Liver (tissue), 9 donors: ENCODE measurements around the gene PCDH10. TPM values are rescaled to one million over a fixed set of nuclear protein-coding genes. Genes with fewer than 3 reads are reported as not detected.

Source experiments
- DNase-seq: peaks from one replicate; pipeline ENCODE4 v3.0.0-alpha.2; 2017; ENCODE audit warnings: low spot score
- H3K27ac ChIP-seq, 2 donors: one replicate each; pipeline ENCODE4 v1.7.0; 2013; ENCODE audit warnings: inconsistent platforms in 2 of 2, low read length in 2 of 2, control low read depth in 1 of 2, low read depth in 1 of 2, mild to moderate bottlenecking in 1 of 2
- H3K27me3 ChIP-seq, 4 donors: one replicate each; pipeline versions ENCODE4 v1.6.1 to v1.7.0; 2013; ENCODE audit warnings: low read length in 3 of 4, inconsistent platforms in 1 of 4, mild to moderate bottlenecking in 1 of 4, moderate library complexity in 1 of 4; ENCODE audit not compliant: control insufficient read depth in 4 of 4, insufficient read depth in 4 of 4
- H3K36me3 ChIP-seq, 4 donors: one replicate each; pipeline versions ENCODE4 v1.6.1 to v1.7.0; 2013; ENCODE audit warnings: low read length in 3 of 4, mild to moderate bottlenecking in 3 of 4, low read depth in 1 of 4, moderate library complexity in 1 of 4; ENCODE audit not compliant: control insufficient read depth in 4 of 4, insufficient read depth in 3 of 4
- H3K4me1 ChIP-seq, 4 donors: one replicate each; pipeline versions ENCODE4 v1.6.1 to v1.7.0; 2013; ENCODE audit warnings: low read length in 3 of 4, mild to moderate bottlenecking in 3 of 4, moderate library complexity in 1 of 4; ENCODE audit not compliant: control insufficient read depth in 4 of 4, insufficient read depth in 4 of 4
- H3K4me3 ChIP-seq, 3 donors: one replicate each; pipeline versions ENCODE4 v1.6.1 to v1.7.0; 2013; ENCODE audit warnings: low read length in 3 of 3, control low read depth in 1 of 3, low read depth in 1 of 3, mild to moderate bottlenecking in 1 of 3
- H3K9ac ChIP-seq, 2 donors: one replicate each; pipeline ENCODE4 v1.7.0; 2013; ENCODE audit warnings: low read length in 2 of 2, mild to moderate bottlenecking in 2 of 2, moderate library complexity in 2 of 2, control low read depth in 1 of 2, low read depth in 1 of 2
- H3K9me3 ChIP-seq, 4 donors: one replicate each; pipeline versions ENCODE4 v1.6.1 to v1.7.0; 2013; ENCODE audit warnings: low read length in 3 of 4; ENCODE audit not compliant: control insufficient read depth in 4 of 4
- ATF3 ChIP-seq: IDR thresholded peaks from 2 replicates; pipeline ENCODE4 v1.6.1; 2016; ENCODE audit warnings: antibody characterized with exemption
- CTCF ChIP-seq: fragments of 150-350 bp; IDR thresholded peaks from 2 replicates; pipeline ENCODE4 v1.5.1; 2017; ENCODE audit warnings: improper control_type of control experiment, low read depth, low read length; ENCODE audit not compliant: missing input control
- EGR1 ChIP-seq, 2 donors: IDR thresholded peaks; 2 replicates each; pipeline ENCODE4 v1.6.1; 2016 to 2018; ENCODE audit warnings: antibody characterized with exemption in 2 of 2, low read depth in 2 of 2
- FOXA1 ChIP-seq: IDR thresholded peaks from 2 replicates; pipeline ENCODE4 v1.6.1; 2016; ENCODE audit warnings: antibody characterized with exemption
- FOXA2 ChIP-seq: IDR thresholded peaks from 2 replicates; pipeline ENCODE4 v1.6.1; 2016; ENCODE audit warnings: antibody characterized with exemption
- GABPA ChIP-seq, 2 donors: IDR thresholded peaks in 1 of 2; conservative IDR thresholded peaks in 1 of 2; 2 replicates each; pipeline ENCODE4 v1.6.1; 2016; ENCODE audit warnings: antibody characterized with exemption in 2 of 2, mild to moderate bottlenecking in 1 of 2, moderate library complexity in 1 of 2
- HNF4A ChIP-seq, 2 donors: conservative IDR thresholded peaks; 2 replicates each; pipeline ENCODE4 v1.6.1; 2016; ENCODE audit warnings: antibody characterized with exemption in 2 of 2, mild to moderate bottlenecking in 2 of 2
- HNF4G ChIP-seq: IDR thresholded peaks from 2 replicates; pipeline ENCODE4 v1.6.1; 2016; ENCODE audit warnings: antibody characterized with exemption
- JUND ChIP-seq, 2 donors: IDR thresholded peaks; 2 replicates each; pipeline ENCODE4 v1.6.1; 2016; ENCODE audit warnings: antibody characterized with exemption in 2 of 2
- MAX ChIP-seq: IDR thresholded peaks from 2 replicates; pipeline ENCODE4 v1.6.1; 2016; ENCODE audit warnings: antibody characterized with exemption
- NR2F2 ChIP-seq: IDR thresholded peaks from 2 replicates; pipeline ENCODE4 v1.6.1; 2016; ENCODE audit warnings: antibody characterized with exemption
- RAD21 ChIP-seq, 2 donors: IDR thresholded peaks; 2 replicates each; pipeline ENCODE4 v1.6.1; 2016; ENCODE audit warnings: antibody characterized with exemption in 2 of 2, mild to moderate bottlenecking in 2 of 2
- REST ChIP-seq: IDR thresholded peaks from 2 replicates; pipeline ENCODE4 v1.6.1; 2016; ENCODE audit warnings: antibody characterized with exemption, mild to moderate bottlenecking
- RXRA ChIP-seq, 2 donors: IDR thresholded peaks; 2 replicates each; pipeline ENCODE4 v1.6.1; 2017 to 2018; ENCODE audit warnings: antibody characterized with exemption in 2 of 2, mild to moderate bottlenecking in 1 of 2
- SP1 ChIP-seq: IDR thresholded peaks from 2 replicates; pipeline ENCODE4 v1.6.1; 2018; ENCODE audit warnings: antibody characterized with exemption, mild to moderate bottlenecking
- TAF1 ChIP-seq: conservative IDR thresholded peaks from 2 replicates; pipeline ENCODE4 v1.6.1; 2016; ENCODE audit warnings: antibody characterized with exemption, mild to moderate bottlenecking
- YY1 ChIP-seq: IDR thresholded peaks from 2 replicates; pipeline ENCODE4 v1.6.1; 2016; ENCODE audit warnings: antibody characterized with exemption, mild to moderate bottlenecking
- ZBTB33 ChIP-seq: IDR thresholded peaks from 2 replicates; pipeline ENCODE4 v1.6.1; 2016; ENCODE audit warnings: antibody characterized with exemption
- WGBS: extraction: QIAGEN DNeasy Blood & Tissue Kit; methylation state at CpG from one replicate; pipeline ENCODE4 v1.1.7; 2013; 5-methylcytosine and 5-hydroxymethylcytosine counted together
- polyA plus RNA-seq, 2 donors: library from polyadenylated mRNA; stranded (reverse) in 1 of 2; unstranded in 1 of 2; fragments of 200-250 nt in 1 of 2; fragments of >200 nt in 1 of 2; fragmentation: Nextera tagmentation in 1 of 2; extraction: Ambion mirVana in 1 of 2; gene quantifications; one replicate each; pipeline versions ENCODE4 v1.2.1 to v1.2.3, GENCODE V29; 2013 to 2015
- total RNA-seq, 2 donors: library from RNA; depleted of rRNA; stranded (reverse); fragments of >200 nt; gene quantifications; one replicate each; pipeline ENCODE4 v1.2.3, GENCODE V29; 2014
- donor health status: healthy.
- donor health status: healthy.
- donor health status: healthy.
- donor health status: healthy.
- donor health status: healthy.

The PCDH10 gene
- under 1 TPM; under 0.01 to 0.09 TPM for total RNA-seq
- under 1 TPM in 1 of 2 donors, not detected in 1; 0.05 TPM for polyA plus RNA-seq

GRCh38 chr4:133148690-133149363 is at the start of gene PCDH10:
TSS of gene PCDH10 (plus strand) at chr4:133149294. CDS start at chr4:133150141, 847 bp downstream.
- Histone ChIP-seq H3K9me3 (no peaks in the 10 kb centered on the region), H3K4me1 (peaks cover 9 to 65% (median 33%) of the 10 kb centered on the region in 4 donors), H3K9ac (no peak within 1 kb of the TSS), H3K27me3 (peaks cover 2 to 18% (median 12%) of the 10 kb centered on the region in 4 donors), H3K27ac (no peak within 1 kb of the TSS), H3K36me3 (no peaks in the 10 kb centered on the region), H3K4me3 (peak within 1 kb of the TSS in 1 of 3 donors; percentile 30)
- peak; percentile 79 for DNase-seq
- TF ChIP-seq FOXA2 (no peak), ZBTB33 (peak; percentile 79), RXRA (IDR thresholded peaks at IDR 0.05) (no peak), CTCF (no peak), YY1 (no peak), MAX (no peak), HNF4A (conservative IDR thresholded peaks at IDR 0.05) (no peak), NR2F2 (no peak), EGR1 (IDR thresholded peaks at IDR 0.05; ENCODE audit: low read depth in 2 of 2) (no peak), FOXA1 (no peak), ATF3 (no peak), RAD21 (IDR thresholded peaks at IDR 0.05) (no peak), HNF4G (no peak), JUND (IDR thresholded peaks at IDR 0.05) (no peak), SP1 (peak; percentile 50), TAF1 (peak; percentile 42), GABPA (IDR thresholded peaks at IDR 0.05 in 1 of 2, conservative IDR thresholded peaks at IDR 0.05 in 1 of 2) (no peak), REST (no peak)
- 3% methylated on average over 38 of the region's 38 CpGs for WGBS
